ENCODE results near the gene C16orf54.
"Not testable (repeated sequence)": the region's sequence is repeated elsewhere in the genome, so short reads cannot be mapped to it uniquely, and the experiment has no call there.

GRCh38 chr16:29787155-29787554 is 41.4 kb upstream of the C16orf54 start:
- TF ChIP-seq CTCF, POLR2AphosphoS5 (IDR thresholded peaks at IDR 0.05): not testable (repeated sequence)
